Endothelial cell of umbilical vein (primary cell): ENCODE measurements around the gene CALN1. TPM values are rescaled to one million over a fixed set of nuclear protein-coding genes. Genes with fewer than 3 reads are reported as not detected.

Source experiments
- BruUV-seq: library from RNA; stranded (reverse); fragments of 400-500 nt; replicated peaks from 2 replicates; lab custom pipeline; 2021; lab: Mats Ljungman, UMichigan
- CTCF ChIA-PET: fragments of 300-600, 350-600 bp; sonication (Branson Sonifier 250); formaldehyde crosslinking; loops from one replicate; lab custom pipeline; 2021; ENCODE audit warnings: antibody characterized with exemption, inconsistent platforms; lab: Charles Lee
- POLR2A ChIA-PET: fragments of 300-600, 350-600 bp; sonication (Branson Sonifier 250); formaldehyde crosslinking; loops from one replicate; lab custom pipeline; 2021; ENCODE audit warnings: antibody characterized with exemption, inconsistent platforms; lab: Charles Lee
- DNase-seq: peaks from one replicate; pipeline ENCODE4 v3.0.0-alpha.2; 2011; ENCODE audit warnings: low read depth, low spot score
- FAIRE-seq: peaks from 2 replicates; lab custom pipeline; 2011; peaks lifted over from hg19 to GRCh38; lab: Jason Lieb, UNC
- H2AFZ ChIP-seq: 2 replicates; pipeline ENCODE4 v1.6.0; 2012; ENCODE audit warnings: low read depth, low read length, control low read depth, inconsistent platforms
- H3K27ac ChIP-seq: 2 replicates; pipeline ENCODE4 v1.5.1; 2011; ENCODE audit warnings: low read depth, mild to moderate bottlenecking, control low read depth, low read length, moderate library complexity; ENCODE audit not compliant: insufficient read depth
- H3K27me3 ChIP-seq, 2 experiments: 2 replicates each; pipeline versions ENCODE4 v1.6.0 to v1.6.1; 2011; ENCODE audit warnings: low read length in 2 of 2, mixed read lengths in 1 of 2; ENCODE audit not compliant: control insufficient read depth in 2 of 2, insufficient read depth in 2 of 2
- H3K36me3 ChIP-seq, 2 experiments: 2 replicates in 1 of 2; 3 replicates in 1 of 2; pipeline ENCODE4 v1.5.1; 2011; ENCODE audit warnings: low read length in 2 of 2, mild to moderate bottlenecking in 1 of 2, moderate library complexity in 1 of 2; ENCODE audit not compliant: control insufficient read depth in 2 of 2, insufficient read depth in 2 of 2; ENCODE audit errors: extremely low read depth in 1 of 2
- H3K4me1 ChIP-seq: 3 replicates; pipeline ENCODE4 v1.5.1; 2011; ENCODE audit warnings: mild to moderate bottlenecking, low read length; ENCODE audit not compliant: control insufficient read depth, insufficient read depth; ENCODE audit errors: extremely low read depth
- H3K4me2 ChIP-seq: 2 replicates; pipeline ENCODE4 v1.6.1; 2011; ENCODE audit warnings: low read length, control low read depth, mixed read lengths; ENCODE audit not compliant: insufficient read depth
- H3K4me3 ChIP-seq, 3 experiments: fragments of 200-600 bp in 1 of 3; sonication (generic), shearing (Covaris generic) in 1 of 3; replicated peaks in 1 of 3; 2 replicates each; pipeline ENCODE4 v1.5.1; 2011 to 2016; ENCODE audit warnings: control low read depth in 3 of 3, low read length in 3 of 3, mild to moderate bottlenecking in 2 of 3, inconsistent platforms in 1 of 3, low read depth in 1 of 3, moderate library complexity in 1 of 3; ENCODE audit not compliant: insufficient read depth in 1 of 3
- H3K79me2 ChIP-seq: 2 replicates; pipeline ENCODE4 v1.6.0; 2012; ENCODE audit warnings: low read length, inconsistent platforms; ENCODE audit not compliant: control insufficient read depth, insufficient read depth
- H3K9ac ChIP-seq: replicated peaks from 2 replicates; pipeline ENCODE3; 2011; ENCODE audit warnings: low read length, control low read depth; ENCODE audit not compliant: insufficient read depth; ENCODE audit errors: extremely low read depth
- H3K9me1 ChIP-seq: replicated peaks from 3 replicates; pipeline ENCODE4 v1.6.0; 2011; ENCODE audit warnings: mild to moderate bottlenecking, low read length; ENCODE audit not compliant: control insufficient read depth, insufficient read depth; ENCODE audit errors: extremely low read depth
- H3K9me3 ChIP-seq: replicated peaks from 2 replicates; pipeline ENCODE4 v1.5.1; 2012; ENCODE audit warnings: low read length, inconsistent platforms; ENCODE audit not compliant: control insufficient read depth, insufficient read depth
- H4K20me1 ChIP-seq: replicated peaks from 2 replicates; pipeline ENCODE3; 2011; ENCODE audit warnings: mild to moderate bottlenecking, low read length; ENCODE audit not compliant: control insufficient read depth, insufficient read depth; ENCODE audit errors: extremely low read depth
- GATA2 ChIP-seq: IDR thresholded peaks from 2 replicates; pipeline ENCODE4 v1.7.0; 2011; ENCODE audit warnings: low read depth, mild to moderate bottlenecking, moderate library complexity, mixed read lengths, low read length; ENCODE audit not compliant: insufficient read length, insufficient read depth
- JUN ChIP-seq: IDR thresholded peaks from 2 replicates; pipeline ENCODE4 v1.6.1; 2011; ENCODE audit warnings: borderline replicate concordance, low read depth; ENCODE audit not compliant: insufficient read length, insufficient read depth
- MYC ChIP-seq: IDR thresholded peaks from one replicate; pipeline ENCODE4 v1.6.1; 2011; ENCODE audit warnings: mild to moderate bottlenecking, low read depth, low read length
- POLR2AphosphoS5 ChIP-seq: IDR thresholded peaks from 2 replicates; pipeline ENCODE4 v1.6.1; 2012; ENCODE audit warnings: low read depth, mild to moderate bottlenecking, control low read depth, low read length, moderate library complexity; ENCODE audit not compliant: insufficient read depth
- dilution Hi-C: fragments of 300-500 bp; cut with MboI; formaldehyde crosslinking; loops from one replicate; pipeline ENCODE4 v1.15.0; 2019; ENCODE audit warnings: low sequenced_read_pairs; ENCODE audit not compliant: extremely low pct_ligation_motif_present
- intact Hi-C: fragments of 100-400 bp; cut with micrococcal nuclease; formaldehyde crosslinking; loops from one replicate; pipeline ENCODE4 v1.10.0; 2022
- polyA plus RNA-seq, 4 experiments: library from polyadenylated mRNA; depleted of rRNA in 3 of 4; stranded (reverse) in 3 of 4; unstranded in 1 of 4; fragments of >200 nt; gene quantifications; 2 replicates each; pipeline versions ENCODE4 v1.2.1 to v1.2.3, GENCODE V29; 2011 to 2012; ENCODE audit warnings: missing spikeins in 1 of 4
- total RNA-seq: library from RNA; stranded (reverse); gene quantifications from 2 replicates; pipeline ENCODE4 v1.2.3, GENCODE V29; 2021
- TF ChIP-seq, protein P1 (sequence below), 2 donors: IDR thresholded peaks; 1 replicate in 1 of 2; 2 replicates in 1 of 2; pipeline ENCODE4 v1.5.1; 2011; ENCODE audit warnings: low read length in 2 of 2, mild to moderate bottlenecking in 2 of 2, moderate library complexity in 2 of 2, control low read depth in 1 of 2, inconsistent platforms in 1 of 2, low read depth in 1 of 2; ENCODE audit not compliant: insufficient read depth in 1 of 2; ENCODE audit errors: extremely low read depth in 1 of 2
- TF ChIP-seq, protein P2 (sequence below): IDR thresholded peaks from 2 replicates; pipeline ENCODE4 v1.6.1; 2011; ENCODE audit not compliant: insufficient read depth, insufficient read length

The CALN1 gene
- total and polyA plus RNA-seq, 2 donors (not counting 3 experiments of a cell fraction or from before 2014, with no cell fraction given), result not detected

DNA sequence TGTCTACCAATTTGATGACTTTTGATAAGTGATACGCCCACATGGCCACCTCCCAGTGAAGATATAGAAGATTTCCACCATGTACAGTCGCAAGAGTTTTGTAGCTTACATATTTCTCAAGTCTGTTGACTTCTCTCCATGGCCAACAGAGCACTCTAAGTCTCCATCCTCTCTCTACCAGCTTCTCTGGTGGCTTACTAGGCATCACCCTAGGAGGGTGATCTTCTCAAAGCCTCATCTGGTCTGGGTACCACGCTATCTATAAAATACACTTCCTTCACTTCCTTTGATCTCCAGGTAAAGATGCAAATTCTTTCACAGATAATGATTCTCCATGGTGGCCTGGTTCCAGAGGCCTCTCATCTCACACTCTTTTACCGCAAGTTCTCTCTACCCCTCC lies 49.9 kb downstream of the CALN1 start:
- TF ChIP-seq JUN (no peak), MYC (no peak), GATA2 (no peak), POLR2AphosphoS5 (no peak)
- TF ChIP-seq, protein P1, sequence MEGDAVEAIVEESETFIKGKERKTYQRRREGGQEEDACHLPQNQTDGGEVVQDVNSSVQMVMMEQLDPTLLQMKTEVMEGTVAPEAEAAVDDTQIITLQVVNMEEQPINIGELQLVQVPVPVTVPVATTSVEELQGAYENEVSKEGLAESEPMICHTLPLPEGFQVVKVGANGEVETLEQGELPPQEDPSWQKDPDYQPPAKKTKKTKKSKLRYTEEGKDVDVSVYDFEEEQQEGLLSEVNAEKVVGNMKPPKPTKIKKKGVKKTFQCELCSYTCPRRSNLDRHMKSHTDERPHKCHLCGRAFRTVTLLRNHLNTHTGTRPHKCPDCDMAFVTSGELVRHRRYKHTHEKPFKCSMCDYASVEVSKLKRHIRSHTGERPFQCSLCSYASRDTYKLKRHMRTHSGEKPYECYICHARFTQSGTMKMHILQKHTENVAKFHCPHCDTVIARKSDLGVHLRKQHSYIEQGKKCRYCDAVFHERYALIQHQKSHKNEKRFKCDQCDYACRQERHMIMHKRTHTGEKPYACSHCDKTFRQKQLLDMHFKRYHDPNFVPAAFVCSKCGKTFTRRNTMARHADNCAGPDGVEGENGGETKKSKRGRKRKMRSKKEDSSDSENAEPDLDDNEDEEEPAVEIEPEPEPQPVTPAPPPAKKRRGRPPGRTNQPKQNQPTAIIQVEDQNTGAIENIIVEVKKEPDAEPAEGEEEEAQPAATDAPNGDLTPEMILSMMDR (IDR thresholded peaks at IDR 0.05; ENCODE audit: extremely low read depth in 1 of 2, insufficient read depth in 1 of 2, low read depth in 1 of 2, low read length in 2 of 2), result no peak
- TF ChIP-seq, protein P2, sequence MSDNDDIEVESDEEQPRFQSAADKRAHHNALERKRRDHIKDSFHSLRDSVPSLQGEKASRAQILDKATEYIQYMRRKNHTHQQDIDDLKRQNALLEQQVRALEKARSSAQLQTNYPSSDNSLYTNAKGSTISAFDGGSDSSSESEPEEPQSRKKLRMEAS, result no peak
- intact Hi-C loops, result no loop called here
- CTCF ChIA-PET, result no interaction called here

More for the DNA sequence above, 49.9 kb downstream of the CALN1 start:
- Histone ChIP-seq H3K4me1 (no peaks in the 10 kb centered on the region), H3K79me2 (no peaks in the 10 kb centered on the region), H3K4me2 (no peak overlapping the region), H3K9me1 (no peaks in the 10 kb centered on the region), H2AFZ (no peak overlapping the region), H4K20me1 (no peaks in the 10 kb centered on the region), H3K9me3 (peaks cover 2% of the 10 kb centered on the region), H3K4me3 (no peak overlapping the region), H3K27ac (no peak overlapping the region), H3K27me3 (no peaks in the 10 kb centered on the region), H3K9ac (no peak overlapping the region), H3K36me3 (no peaks in the 10 kb centered on the region)
- BruUV-seq, result no TSS peak
- POLR2A ChIA-PET, result no interaction called here
- DNase-seq (no peak), FAIRE-seq (no peak)
- dilution Hi-C loops, result no loop called here
